ENCODE data around the gene CLK3. TPM values are rescaled to one million over a fixed set of nuclear protein-coding genes. Genes with fewer than 3 reads are reported as not detected.
"Not testable (repeated sequence)": the region's sequence is repeated elsewhere in the genome, so short reads cannot be mapped to it uniquely, and the experiment has no call there.

The CLK3 gene
- polyA plus RNA-seq, 2 donors, result 50.7 to 78.7 TPM

DNA sequence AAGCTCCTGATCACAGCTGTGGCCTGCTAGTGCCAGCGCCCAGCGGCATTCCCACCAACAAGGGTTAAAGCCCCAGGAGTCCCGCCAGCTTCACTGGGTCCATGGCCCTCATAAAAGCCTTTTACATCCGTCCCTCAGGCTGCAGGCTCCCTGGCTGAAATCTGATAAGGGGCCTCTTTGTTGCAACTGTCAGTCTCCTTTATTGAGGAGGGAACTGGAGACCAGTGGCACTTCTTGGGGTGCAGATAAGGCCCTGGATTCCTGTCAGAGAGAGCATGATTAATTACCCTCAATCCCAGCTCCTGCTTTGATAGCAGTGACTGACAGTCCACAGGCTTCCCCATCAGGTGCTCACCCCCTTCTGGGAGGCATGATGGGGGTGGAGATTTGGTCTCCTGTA is 30.9 kb upstream of the CLK3 start:
- WGBS, 2 donors, result 86 to 87% methylated on average over 4 of the region's 4 CpGs
- no peaks in the 10 kb centered on the region for H3K9me3 ChIP-seq (ENCODE audit: control insufficient read depth in 2 of 2, insufficient read depth in 1 of 2, low read depth in 1 of 2, low read length in 1 of 2)

DNA sequence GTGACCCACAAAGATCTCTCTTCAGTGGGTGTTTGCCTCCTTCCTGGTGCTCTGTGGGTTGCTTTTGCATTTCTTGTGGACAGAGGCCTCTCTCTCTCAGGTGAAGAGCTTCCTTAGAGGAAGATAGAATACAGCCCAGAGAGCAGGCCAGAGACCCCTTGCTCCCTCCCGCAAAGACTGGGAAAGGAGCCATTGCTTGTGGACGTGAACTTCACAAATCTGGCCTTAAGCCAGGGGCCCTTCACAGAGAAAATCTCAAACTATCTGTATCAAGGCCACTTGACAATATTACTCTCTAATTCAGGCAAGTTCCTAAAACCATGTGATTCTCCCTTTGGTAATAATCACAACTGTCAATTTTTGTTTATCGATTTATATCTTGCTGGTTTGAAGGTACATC is 30.4 kb upstream of the CLK3 start:
- H3K9me3 ChIP-seq (ENCODE audit: control insufficient read depth in 2 of 2, insufficient read depth in 1 of 2, low read depth in 1 of 2, low read length in 1 of 2), result no peaks in the 10 kb centered on the region
- H3K27ac ChIP-seq (ENCODE audit: low read depth in 2 of 2, low read length in 1 of 2), result no peak overlapping the region
- 58 to 59% methylated on average over 3 of the region's 3 CpGs for WGBS, 2 donors
- peaks cover 4 to 5% of the 10 kb centered on the region in 2 donors for H3K4me1 ChIP-seq (ENCODE audit: control insufficient read depth in 2 of 2, insufficient read depth in 2 of 2, low read length in 1 of 2)
- no peaks in the 10 kb centered on the region for H3K27me3 ChIP-seq (ENCODE audit: control insufficient read depth in 1 of 2, insufficient read depth in 2 of 2, low read length in 2 of 2)
- no peaks in the 10 kb centered on the region for H3K36me3 ChIP-seq (ENCODE audit: control insufficient read depth in 2 of 2, insufficient read depth in 2 of 2, low read length in 1 of 2)
- no peak overlapping the region for H3K4me3 ChIP-seq (ENCODE audit: low read depth in 1 of 2, low read length in 2 of 2)

More for the DNA sequence above, 30.9 kb upstream of the CLK3 start:
- peaks cover 4 to 5% of the 10 kb centered on the region in 2 donors for H3K4me1 ChIP-seq (ENCODE audit: control insufficient read depth in 2 of 2, insufficient read depth in 2 of 2, low read length in 1 of 2)
- H3K36me3 ChIP-seq (ENCODE audit: control insufficient read depth in 2 of 2, insufficient read depth in 2 of 2, low read length in 1 of 2), result no peaks in the 10 kb centered on the region
- H3K27me3 ChIP-seq (ENCODE audit: control insufficient read depth in 1 of 2, insufficient read depth in 2 of 2, low read length in 2 of 2), result no peaks in the 10 kb centered on the region
- H3K27ac ChIP-seq (ENCODE audit: low read depth in 2 of 2, low read length in 1 of 2), result no peak overlapping the region
- no peak overlapping the region for H3K4me3 ChIP-seq (ENCODE audit: low read depth in 1 of 2, low read length in 2 of 2)

DNA sequence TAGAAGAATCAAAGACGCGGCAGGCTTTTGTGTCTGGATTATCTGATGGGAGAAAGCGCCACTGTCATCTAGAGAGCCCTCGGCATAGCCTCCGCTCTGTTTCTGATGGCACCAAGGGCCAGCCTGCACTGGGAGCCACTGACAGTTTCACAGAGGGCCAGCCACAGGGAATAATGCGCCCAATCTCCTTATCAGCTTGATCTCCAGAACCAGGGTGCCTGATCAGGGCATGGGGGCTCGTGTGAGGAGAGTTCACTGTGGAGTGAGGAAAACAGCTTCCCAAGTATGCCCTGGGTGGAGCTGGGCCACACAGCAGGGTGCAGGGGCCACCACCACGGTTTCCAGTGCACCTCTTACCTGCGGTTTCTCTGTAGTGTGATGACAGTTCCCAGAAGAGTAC is 29.8 kb upstream of the CLK3 start:
- 93 to 94% methylated on average over 9 of the region's 9 CpGs for WGBS, 2 donors
- H3K36me3 ChIP-seq (ENCODE audit: control insufficient read depth in 2 of 2, insufficient read depth in 2 of 2, low read length in 1 of 2), result no peaks in the 10 kb centered on the region
- no peak overlapping the region for H3K27ac ChIP-seq (ENCODE audit: low read depth in 2 of 2, low read length in 1 of 2)
- no peaks in the 10 kb centered on the region for H3K27me3 ChIP-seq (ENCODE audit: control insufficient read depth in 1 of 2, insufficient read depth in 2 of 2, low read length in 2 of 2)
- peaks cover 0 to 5% of the 10 kb centered on the region in 2 donors for H3K4me1 ChIP-seq (ENCODE audit: control insufficient read depth in 2 of 2, insufficient read depth in 2 of 2, low read length in 1 of 2)
- H3K9me3 ChIP-seq (ENCODE audit: control insufficient read depth in 2 of 2, insufficient read depth in 1 of 2, low read depth in 1 of 2, low read length in 1 of 2), result no peaks in the 10 kb centered on the region
- H3K4me3 ChIP-seq (ENCODE audit: low read depth in 1 of 2, low read length in 2 of 2), result no peak overlapping the region

DNA sequence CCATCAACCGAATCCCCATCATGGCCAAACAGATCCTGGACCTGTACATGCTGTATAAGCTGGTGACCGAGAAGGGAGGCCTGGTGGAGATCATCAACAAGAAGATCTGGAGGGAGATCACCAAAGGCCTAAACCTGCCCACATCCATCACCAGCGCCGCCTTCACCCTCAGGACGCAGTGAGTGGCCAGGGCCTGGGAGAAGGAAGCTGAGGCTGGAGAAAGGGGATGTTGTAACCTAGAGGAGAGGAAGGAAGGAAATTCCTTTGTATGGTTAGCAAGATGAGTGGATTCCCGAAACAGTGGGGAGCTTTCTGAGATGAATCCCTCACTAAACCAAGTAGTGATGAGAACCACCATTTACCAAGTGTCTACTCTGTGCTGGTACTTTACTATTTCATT is 25.8 kb upstream of the CLK3 start:
- 92 to 93% methylated on average over 6 of the region's 6 CpGs for WGBS, 2 donors

DNA sequence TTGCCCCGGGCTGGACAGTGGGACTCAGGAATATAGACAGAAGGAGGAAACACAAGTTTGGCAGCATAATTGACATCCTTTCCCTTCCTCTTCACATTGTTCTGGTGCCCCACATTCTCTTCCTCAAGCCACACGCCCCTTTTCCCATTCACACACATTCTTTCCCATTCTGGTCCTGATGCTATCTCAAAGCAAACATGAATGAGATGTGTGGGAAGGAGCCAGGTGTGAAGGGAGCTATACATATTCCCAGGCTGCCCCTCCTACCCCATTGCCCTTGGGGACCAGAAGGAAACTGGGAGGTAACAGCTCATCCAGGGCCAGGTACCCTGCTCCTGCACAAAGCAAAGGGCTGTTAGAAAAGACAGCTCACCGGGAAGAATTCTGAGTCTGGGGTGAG is 23.4 kb upstream of the CLK3 start:
- 64 to 86% methylated on average over 3 of the region's 3 CpGs for WGBS, 2 donors
- Histone ChIP-seq H3K4me1 (ENCODE audit: control insufficient read depth in 2 of 2, insufficient read depth in 2 of 2, low read length in 1 of 2) (peaks cover 0 to 5% of the 10 kb centered on the region in 2 donors), H3K4me3 (ENCODE audit: low read depth in 1 of 2, low read length in 2 of 2) (no peak overlapping the region), H3K36me3 (ENCODE audit: control insufficient read depth in 2 of 2, insufficient read depth in 2 of 2, low read length in 1 of 2) (peaks cover 6 to 32% of the 10 kb centered on the region in 2 donors), H3K9me3 (ENCODE audit: control insufficient read depth in 2 of 2, insufficient read depth in 1 of 2, low read depth in 1 of 2, low read length in 1 of 2) (no peaks in the 10 kb centered on the region), H3K27ac (ENCODE audit: low read depth in 2 of 2, low read length in 1 of 2) (no peak overlapping the region), H3K27me3 (ENCODE audit: control insufficient read depth in 1 of 2, insufficient read depth in 2 of 2, low read length in 2 of 2) (no peaks in the 10 kb centered on the region)

More for the DNA sequence above, 25.8 kb upstream of the CLK3 start:
- H3K9me3 ChIP-seq (ENCODE audit: control insufficient read depth in 2 of 2, insufficient read depth in 1 of 2, low read depth in 1 of 2, low read length in 1 of 2), result no peaks in the 10 kb centered on the region
- H3K36me3 ChIP-seq (ENCODE audit: control insufficient read depth in 2 of 2, insufficient read depth in 2 of 2, low read length in 1 of 2), result peaks cover 6 to 27% of the 10 kb centered on the region in 2 donors
- peaks cover 0 to 5% of the 10 kb centered on the region in 2 donors for H3K4me1 ChIP-seq (ENCODE audit: control insufficient read depth in 2 of 2, insufficient read depth in 2 of 2, low read length in 1 of 2)
- no peak overlapping the region for H3K4me3 ChIP-seq (ENCODE audit: low read depth in 1 of 2, low read length in 2 of 2)
- no peak overlapping the region for H3K27ac ChIP-seq (ENCODE audit: low read depth in 2 of 2, low read length in 1 of 2)
- H3K27me3 ChIP-seq (ENCODE audit: control insufficient read depth in 1 of 2, insufficient read depth in 2 of 2, low read length in 2 of 2), result no peaks in the 10 kb centered on the region

DNA sequence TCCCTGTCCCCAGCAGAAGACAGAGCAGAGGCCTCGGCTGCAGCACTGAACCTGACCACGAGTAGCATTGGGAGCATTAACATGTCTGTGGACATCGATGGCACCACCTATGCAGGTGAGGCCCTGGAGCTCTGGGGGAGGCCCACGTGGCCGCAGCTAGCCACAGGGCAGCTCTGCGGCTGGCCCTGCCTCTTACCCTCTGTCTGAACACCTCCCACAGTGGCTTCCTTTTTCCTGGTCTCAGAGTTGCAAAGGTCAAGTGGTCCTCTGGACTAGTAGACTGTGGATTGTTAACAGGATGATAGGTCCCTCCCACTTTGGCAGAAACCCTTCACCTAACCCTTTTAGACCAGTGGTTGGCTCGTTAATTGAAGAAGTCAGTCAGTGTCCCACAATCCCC is 22.5 kb upstream of the CLK3 start:
- peaks cover 0 to 5% of the 10 kb centered on the region in 2 donors for H3K4me1 ChIP-seq (ENCODE audit: control insufficient read depth in 2 of 2, insufficient read depth in 2 of 2, low read length in 1 of 2)
- no peak overlapping the region for H3K4me3 ChIP-seq (ENCODE audit: low read depth in 1 of 2, low read length in 2 of 2)
- peaks cover 6 to 32% of the 10 kb centered on the region in 2 donors for H3K36me3 ChIP-seq (ENCODE audit: control insufficient read depth in 2 of 2, insufficient read depth in 2 of 2, low read length in 1 of 2)
- no peak overlapping the region for H3K27ac ChIP-seq (ENCODE audit: low read depth in 2 of 2, low read length in 1 of 2)
- no peaks in the 10 kb centered on the region for H3K27me3 ChIP-seq (ENCODE audit: control insufficient read depth in 1 of 2, insufficient read depth in 2 of 2, low read length in 2 of 2)
- 84 to 93% methylated on average over 7 of the region's 7 CpGs for WGBS, 2 donors
- no peaks in the 10 kb centered on the region for H3K9me3 ChIP-seq (ENCODE audit: control insufficient read depth in 2 of 2, insufficient read depth in 1 of 2, low read depth in 1 of 2, low read length in 1 of 2)

DNA sequence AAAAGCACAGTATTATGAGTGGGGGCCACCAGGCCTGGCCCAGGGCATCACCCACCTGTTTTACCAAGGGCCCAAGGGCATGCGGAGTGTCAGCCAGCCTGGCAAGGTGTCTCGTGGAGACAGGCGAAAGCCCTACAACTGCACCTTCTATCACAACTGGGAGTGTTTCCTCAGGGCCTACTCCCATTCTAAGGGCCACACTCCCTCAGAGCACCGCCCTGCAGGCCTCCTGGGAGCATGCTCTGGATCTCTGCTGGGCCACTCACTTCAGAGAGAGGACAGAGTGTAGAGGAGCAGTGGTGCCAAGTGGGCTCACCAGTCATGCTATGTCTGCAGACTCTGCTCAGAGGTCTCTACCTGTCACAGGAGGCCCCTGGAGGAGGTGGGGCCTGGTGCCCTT is 21.2 kb upstream of the CLK3 start:
- H3K27ac ChIP-seq (ENCODE audit: low read depth in 2 of 2, low read length in 1 of 2), result no peak overlapping the region
- peaks cover 4 to 6% of the 10 kb centered on the region in 2 donors for H3K4me1 ChIP-seq (ENCODE audit: control insufficient read depth in 2 of 2, insufficient read depth in 2 of 2, low read length in 1 of 2)
- no peaks in the 10 kb centered on the region for H3K27me3 ChIP-seq (ENCODE audit: control insufficient read depth in 1 of 2, insufficient read depth in 2 of 2, low read length in 2 of 2)
- H3K36me3 ChIP-seq (ENCODE audit: control insufficient read depth in 2 of 2, insufficient read depth in 2 of 2, low read length in 1 of 2), result peaks cover 6 to 32% of the 10 kb centered on the region in 2 donors
- no peaks in the 10 kb centered on the region for H3K9me3 ChIP-seq (ENCODE audit: control insufficient read depth in 2 of 2, insufficient read depth in 1 of 2, low read depth in 1 of 2, low read length in 1 of 2)
- WGBS, 2 donors, result 86 to 90% methylated on average over 4 of the region's 4 CpGs
- H3K4me3 ChIP-seq (ENCODE audit: low read depth in 1 of 2, low read length in 2 of 2), result no peak overlapping the region

DNA sequence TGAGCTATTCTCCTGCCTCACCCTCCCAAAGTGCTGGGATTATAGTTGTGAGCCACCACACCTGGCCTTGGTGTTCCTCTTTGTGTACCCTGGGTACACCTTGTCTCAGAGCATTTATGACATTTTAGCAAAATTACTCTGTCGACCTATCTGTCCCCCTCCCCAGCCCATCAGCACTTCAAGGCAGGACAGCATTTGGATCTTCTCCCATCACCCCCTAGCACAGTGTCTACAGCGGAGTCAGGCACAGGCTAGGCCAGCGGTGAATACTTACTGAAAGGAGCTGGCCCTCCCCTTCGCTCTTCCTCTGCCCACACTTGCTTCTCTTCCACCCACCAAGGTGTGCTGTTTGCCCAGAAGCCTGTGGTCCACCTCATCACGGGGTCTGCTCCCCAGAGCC is 20.4 kb upstream of the CLK3 start:
- 92% methylated on average over 5 of the region's 5 CpGs for WGBS, 2 donors
- H3K4me3 ChIP-seq (ENCODE audit: low read depth in 1 of 2, low read length in 2 of 2), result no peak overlapping the region
- H3K27ac ChIP-seq (ENCODE audit: low read depth in 2 of 2, low read length in 1 of 2), result no peak overlapping the region
- H3K4me1 ChIP-seq (ENCODE audit: control insufficient read depth in 2 of 2, insufficient read depth in 2 of 2, low read length in 1 of 2), result peaks cover 4 to 11% of the 10 kb centered on the region in 2 donors
- no peaks in the 10 kb centered on the region for H3K27me3 ChIP-seq (ENCODE audit: control insufficient read depth in 1 of 2, insufficient read depth in 2 of 2, low read length in 2 of 2)
- H3K9me3 ChIP-seq (ENCODE audit: control insufficient read depth in 2 of 2, insufficient read depth in 1 of 2, low read depth in 1 of 2, low read length in 1 of 2), result no peaks in the 10 kb centered on the region
- H3K36me3 ChIP-seq (ENCODE audit: control insufficient read depth in 2 of 2, insufficient read depth in 2 of 2, low read length in 1 of 2), result peaks cover 6 to 32% of the 10 kb centered on the region in 2 donors

DNA sequence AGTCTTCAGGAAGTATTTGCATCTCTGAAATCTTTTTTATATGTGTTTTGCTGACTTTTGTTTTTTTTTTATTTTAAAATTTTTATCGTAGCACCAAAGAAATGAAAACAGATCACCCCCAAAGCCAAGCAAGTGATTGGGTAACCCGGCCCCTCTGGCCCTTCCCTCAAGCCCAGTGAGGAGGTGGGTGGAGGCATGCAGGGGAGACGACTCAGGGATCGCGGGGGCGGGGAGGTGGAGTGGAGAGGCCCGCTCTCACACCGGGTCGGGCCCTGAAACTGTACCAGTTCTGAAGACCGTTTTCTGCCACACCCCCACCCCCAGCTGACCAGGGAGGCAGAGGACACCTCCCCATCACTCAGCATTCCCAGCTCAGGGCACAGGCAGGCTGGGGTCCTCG is 18.9 kb upstream of the CLK3 start:
- Histone ChIP-seq H3K4me1 (ENCODE audit: control insufficient read depth in 2 of 2, insufficient read depth in 2 of 2, low read length in 1 of 2) (peaks cover 4 to 11% of the 10 kb centered on the region in 2 donors), H3K36me3 (ENCODE audit: control insufficient read depth in 2 of 2, insufficient read depth in 2 of 2, low read length in 1 of 2) (peaks cover 6 to 25% of the 10 kb centered on the region in 2 donors)
- not testable (repeated sequence) for H3K27ac ChIP-seq (ENCODE audit: low read depth in 2 of 2, low read length in 1 of 2); H3K9me3 ChIP-seq (ENCODE audit: control insufficient read depth in 2 of 2, insufficient read depth in 1 of 2, low read depth in 1 of 2, low read length in 1 of 2); H3K27me3 ChIP-seq (ENCODE audit: control insufficient read depth in 1 of 2, insufficient read depth in 2 of 2, low read length in 2 of 2); H3K4me3 ChIP-seq (ENCODE audit: low read depth in 1 of 2, low read length in 2 of 2)
- WGBS, 2 donors, result 71 to 84% methylated on average over 10 of the region's 11 CpGs

DNA sequence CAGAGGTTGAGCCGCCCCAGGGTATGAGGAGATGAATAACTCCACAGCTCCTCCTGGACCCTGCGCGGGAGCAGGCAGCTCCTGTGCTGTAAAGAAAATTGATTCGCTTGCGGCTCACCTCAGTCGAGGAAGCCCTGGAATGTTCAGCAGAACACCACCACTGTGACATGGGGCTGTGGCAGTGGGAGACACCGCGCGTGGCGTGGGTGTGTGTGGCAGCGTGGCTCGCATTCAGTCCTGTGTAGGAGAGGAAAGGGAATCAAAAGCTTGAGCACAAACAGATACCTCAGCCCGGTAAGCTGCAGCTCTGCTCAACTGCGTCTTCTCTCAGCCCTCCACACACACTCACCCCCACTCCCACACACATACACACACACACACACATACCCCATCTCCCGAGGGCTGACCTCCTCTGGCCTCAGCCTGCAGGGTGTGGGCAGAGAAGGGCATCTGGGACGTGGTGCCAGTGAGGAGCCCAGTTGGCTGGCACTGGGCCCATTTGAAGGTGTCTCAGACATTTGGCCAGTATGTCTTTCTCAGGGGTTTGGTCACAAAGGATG is 18.4 kb upstream of the CLK3 start:
- not testable (repeated sequence) for H3K27ac ChIP-seq (ENCODE audit: low read depth in 2 of 2, low read length in 1 of 2); H3K4me3 ChIP-seq (ENCODE audit: low read depth in 1 of 2, low read length in 2 of 2); H3K9me3 ChIP-seq (ENCODE audit: control insufficient read depth in 2 of 2, insufficient read depth in 1 of 2, low read depth in 1 of 2, low read length in 1 of 2); H3K27me3 ChIP-seq (ENCODE audit: control insufficient read depth in 1 of 2, insufficient read depth in 2 of 2, low read length in 2 of 2)
- H3K4me1 ChIP-seq (ENCODE audit: control insufficient read depth in 2 of 2, insufficient read depth in 2 of 2, low read length in 1 of 2), result peaks cover 4 to 11% of the 10 kb centered on the region in 2 donors
- H3K36me3 ChIP-seq (ENCODE audit: control insufficient read depth in 2 of 2, insufficient read depth in 2 of 2, low read length in 1 of 2), result peaks cover 6 to 21% of the 10 kb centered on the region in 2 donors
- 89 to 93% methylated on average over 14 to 16 of the region's 16 CpGs for WGBS, 2 donors

Measured in esophagus (tissue), 2 donors.